Heart left ventricle (tissue), 16 donors: ENCODE measurements around the gene NPNT. TPM values are rescaled to one million over a fixed set of nuclear protein-coding genes. Genes with fewer than 3 reads are reported as not detected.

Experiments used
- ATAC-seq, 4 donors: fragments of 200-7000 bp; cut with Tn5 transposase; one replicate each; pipeline ENCODE4 v1.9.1; 2020 to 2022; ENCODE audit warnings: moderate library complexity in 4 of 4, mild to moderate bottlenecking in 3 of 4, moderate number of reproducible peaks in 1 of 4
- DNase-seq, 5 donors: peaks; one replicate each; pipeline ENCODE4 v3.0.0-alpha.2; 2020
- H3K27ac ChIP-seq, 12 donors: fragments of 200-600 bp; sonication (generic) in 4 of 12; one replicate each; pipeline versions ENCODE4 v1.5.0 to v1.8.0; 2016 to 2022; ENCODE audit warnings: mild to moderate bottlenecking in 2 of 12
- H3K27me3 ChIP-seq, 9 donors: fragments of 200-600 bp; sonication (generic) in 2 of 9; one replicate each; pipeline versions ENCODE4 v1.5.1 to v1.8.0; 2016 to 2022; ENCODE audit warnings: mild to moderate bottlenecking in 3 of 9
- H3K36me3 ChIP-seq, 9 donors: fragments of 200-600 bp; sonication (generic) in 2 of 9; one replicate each; pipeline versions ENCODE4 v1.5.0 to v1.8.0; 2018 to 2022; ENCODE audit warnings: mild to moderate bottlenecking in 2 of 9
- H3K4me1 ChIP-seq, 12 donors: fragments of 200-600 bp; sonication (generic) in 4 of 12; one replicate each; pipeline versions ENCODE4 v1.5.0 to v1.8.0; 2016 to 2022; ENCODE audit warnings: mild to moderate bottlenecking in 3 of 12
- H3K4me3 ChIP-seq, 12 donors: fragments of 200-600 bp; sonication (generic) in 4 of 12; one replicate each; pipeline versions ENCODE4 v1.5.0 to v1.8.0; 2017 to 2022; ENCODE audit warnings: mild to moderate bottlenecking in 9 of 12, moderate library complexity in 4 of 12
- H3K9me3 ChIP-seq, 12 donors: fragments of 200-600 bp; sonication (generic) in 4 of 12; one replicate each; pipeline versions ENCODE4 v1.5.0 to v1.8.0; 2016 to 2022; ENCODE audit warnings: mild to moderate bottlenecking in 1 of 12
- CTCF ChIP-seq, 12 donors: fragments of 200-600 bp; sonication (generic) in 4 of 12; IDR thresholded peaks; one replicate each; pipeline versions ENCODE4 v1.5.0 to v1.8.0; 2018 to 2022; ENCODE audit warnings: antibody characterized with exemption in 12 of 12, mild to moderate bottlenecking in 5 of 12
- POLR2A ChIP-seq, 2 donors: fragments of 450-650 bp; IDR thresholded peaks; one replicate each; pipeline ENCODE4 v1.6.1; 2017; ENCODE audit warnings: antibody characterized with exemption in 2 of 2, mild to moderate bottlenecking in 2 of 2, moderate library complexity in 2 of 2
- WGBS, 4 donors: extraction: QIAGEN DNeasy Blood & Tissue Kit in 2 of 4; methylation state at CpG; one replicate each; pipeline versions ENCODE4 v1.1.5 to v1.1.7; 2013 to 2018; 5-methylcytosine and 5-hydroxymethylcytosine counted together
- intact Hi-C, 10 donors: fragments of 100-400 bp; cut with DNase I; formaldehyde crosslinking; loops; one replicate each; pipeline versions ENCODE4 v1.11.1 to v1.14.2; 2022
- polyA plus RNA-seq, 2 donors: library from polyadenylated mRNA; stranded (reverse); fragments of 200-250 nt; gene quantifications; one replicate each; pipeline ENCODE4 v1.2.3, GENCODE V29; 2013
- total RNA-seq, 9 donors: library from RNA; depleted of rRNA in 2 of 9; stranded (reverse); fragments of >200 nt in 2 of 9; fragmentation: NEBNext Ultra II Directional in 3 of 9; extraction: Animal tissue kit (Norgen Biotek cat#: 25700) in 3 of 9; gene quantifications; one replicate each; pipeline versions ENCODE4 v1.1.0 to v1.2.4, GENCODE V29; 2016 to 2023
- donor health status: ischemic (EF 13 %, LVEDD 7.1; RV severe dilation, severe dysfunction).
- donor health status: healthy with polysubstance abuse.
- donor health status: DM: no; HTN: yes; CAD: no.
- donor health status: DM: no; HTN: no; CAD: no.
- donor health status: ischemic (EF 25% LVEDD 6.9; RV normal size, moderate dysfunction).
- donor health status: ischemic (EF 25% LVEDD 5.7; RV mildly dilated, moderate dysfunction).
- donor health status: healthy.
- donor health status: DM: yes; HTN: yes; CAD: no.
- donor health status: ischemic (EF 35%, LVEDD 5.7; RV mildly dilated, moderate dysfunction).
- donor health status: nonischemic (EF 11% LVEDD 7.7; RV severe dilation, severe dysfunction).
- donor health status: DM: yes; HTN: yes; CAD: no.
- donor health status: PGD.
- donor health status: ischemic (EF 29% LVEDD 5.4; RV normal size, mild dysfunction).
- donor health status: nonischemic (EF 23%, LVEDD 6.1; RV moderate dilation, normal function).

The NPNT gene
- total and polyA plus RNA-seq, 11 donors: 1.7 to 32.7 (median 10.9) TPM

GRCh38 chr4:105978684-105979296 is 83.5 kb downstream of the NPNT start:
- TF ChIP-seq CTCF (IDR thresholded peaks at IDR 0.05) (no peak), POLR2A (IDR thresholded peaks at IDR 0.05) (no peak)
- no peaks in the 10 kb centered on the region for H3K27me3 ChIP-seq
- ATAC-seq: peak in 2 of 4 donors; percentile 52 to 57
- intact Hi-C loops: no loop called here
- H3K4me1 ChIP-seq: peaks cover 0 to 10% (median 0%) of the 10 kb centered on the region in 12 donors
- peak overlapping the region in 3 of 12 donors; percentile 4 to 58 (median 36) for H3K27ac ChIP-seq
- WGBS, 4 donors: 38 to 57% (median 45%) methylated on average over 2 of the region's 2 CpGs
- DNase-seq: peak in 3 of 5 donors; percentile 29 to 44 (median 32)
- no peak overlapping the region for H3K4me3 ChIP-seq
- H3K9me3 ChIP-seq: peaks cover 0 to 5% (median 0%) of the 10 kb centered on the region in 12 donors
- no peaks in the 10 kb centered on the region for H3K36me3 ChIP-seq

- peaks cover 0 to 5% (median 0%) of the 10 kb centered on the region in 12 donors for H3K9me3 ChIP-seq
- H3K27ac ChIP-seq: peak overlapping the region in 3 of 12 donors; percentile 4 to 58 (median 36)
- 88 to 93% (median 90%) methylated on average over 3 of the region's 3 CpGs for WGBS, 4 donors
- TF ChIP-seq POLR2A (IDR thresholded peaks at IDR 0.05) (no peak), CTCF (IDR thresholded peaks at IDR 0.05) (no peak)
- H3K27me3 ChIP-seq: no peaks in the 10 kb centered on the region
- DNase-seq (no peak), ATAC-seq (no peak)
- no peaks in the 10 kb centered on the region for H3K36me3 ChIP-seq
- H3K4me1 ChIP-seq: peaks cover 0 to 10% (median 0%) of the 10 kb centered on the region in 12 donors
- H3K4me3 ChIP-seq: no peak overlapping the region
- intact Hi-C loops: no loop called here
These were observed 84.2 kb downstream of the NPNT start for GRCh38 chr4:105979506-105979905.

- peaks cover 0 to 4% (median 0%) of the 10 kb centered on the region in 12 donors for H3K9me3 ChIP-seq
- no peak for DNase-seq
- ATAC-seq: no peak
- peaks cover 0 to 26% (median 15%) of the 10 kb centered on the region in 12 donors for H3K4me1 ChIP-seq
- intact Hi-C loops: no loop called here
- no peaks in the 10 kb centered on the region for H3K36me3 ChIP-seq
- 47 to 69% (median 66%) methylated on average over 2 of the region's 2 CpGs for WGBS, 4 donors
- no peak for TF ChIP-seq CTCF (IDR thresholded peaks at IDR 0.05)
- no peak for TF ChIP-seq POLR2A (IDR thresholded peaks at IDR 0.05)
- H3K4me3 ChIP-seq: no peak overlapping the region
- no peak overlapping the region for H3K27ac ChIP-seq
- no peaks in the 10 kb centered on the region for H3K27me3 ChIP-seq
These were observed 93.4 kb downstream of the NPNT start for GRCh38 chr4:105988671-105989070.

GRCh38 chr4:105989485-105990242 is 94.4 kb downstream of the NPNT start:
- ATAC-seq (peak in 2 of 4 donors; percentile 18 to 19), DNase-seq (no peak)
- Histone ChIP-seq H3K36me3 (no peaks in the 10 kb centered on the region), H3K27me3 (no peaks in the 10 kb centered on the region), H3K27ac (peak overlapping the region in 9 of 12 donors; percentile 7 to 75 (median 60)), H3K9me3 (peaks cover 0 to 3% (median 0%) of the 10 kb centered on the region in 12 donors), H3K4me1 (peaks cover 0 to 26% (median 15%) of the 10 kb centered on the region in 12 donors), H3K4me3 (no peak overlapping the region)
- WGBS, 4 donors: 54 to 64% (median 61%) methylated on average over 2 of the region's 2 CpGs
- intact Hi-C loops: no loop called here
- no peak for TF ChIP-seq CTCF (IDR thresholded peaks at IDR 0.05)
- TF ChIP-seq POLR2A (IDR thresholded peaks at IDR 0.05): no peak
